NCI-H1048 (cell line): Measurements from ENCODE around the gene POLE2.
"Not testable (repeated sequence)": the region's sequence is repeated elsewhere in the genome, so short reads cannot be mapped to it uniquely, and the experiment has no call there.

ENCODE experiments used
- DNase-seq: peaks from one replicate; lab custom pipeline; 2025; lab: John Stamatoyannopoulos, UW

POLE2 gene

DNA sequence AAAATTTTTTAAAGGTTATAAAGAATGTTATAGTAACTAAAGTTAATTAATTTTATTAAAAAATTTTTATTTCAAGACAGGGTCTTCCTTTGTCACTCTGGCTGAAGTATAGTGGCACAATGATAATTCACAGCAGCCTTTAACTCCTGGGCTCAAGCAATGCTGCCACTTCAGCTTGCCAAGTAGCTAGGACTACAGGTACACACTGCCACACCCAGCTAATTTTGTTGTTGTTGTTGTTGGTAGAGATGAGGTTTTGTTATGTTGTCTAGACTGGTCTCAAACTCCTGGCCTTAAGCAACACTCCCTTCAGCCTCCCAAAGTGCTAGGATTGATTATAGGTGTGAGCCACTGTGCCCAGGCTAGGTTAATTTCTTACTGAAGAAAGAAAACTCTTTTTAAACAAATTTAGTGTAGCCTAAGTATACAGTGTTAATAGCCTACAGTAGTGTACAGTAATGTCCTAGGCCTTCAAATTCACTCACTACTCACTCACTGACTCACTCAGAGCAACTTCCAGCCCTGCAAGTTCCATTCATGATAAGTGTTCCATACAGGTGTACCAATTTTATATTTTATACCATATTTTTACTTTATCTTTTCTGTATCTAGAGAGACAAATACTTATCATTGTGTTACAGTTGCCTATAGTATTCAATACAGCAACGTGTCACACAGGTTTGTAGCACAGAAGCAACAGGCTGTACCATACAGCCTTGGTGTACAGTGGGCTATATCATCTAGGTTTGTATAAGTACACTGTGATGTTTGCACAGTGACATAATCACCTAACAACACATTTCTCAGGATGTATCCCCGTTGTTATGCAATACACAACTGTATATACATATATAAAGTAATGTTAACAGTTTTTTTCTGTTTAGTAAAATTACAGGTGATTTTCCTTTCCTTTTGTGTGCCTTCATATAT, 28.2 kb downstream of the POLE2 start:
- no peak for DNase-seq

DNA sequence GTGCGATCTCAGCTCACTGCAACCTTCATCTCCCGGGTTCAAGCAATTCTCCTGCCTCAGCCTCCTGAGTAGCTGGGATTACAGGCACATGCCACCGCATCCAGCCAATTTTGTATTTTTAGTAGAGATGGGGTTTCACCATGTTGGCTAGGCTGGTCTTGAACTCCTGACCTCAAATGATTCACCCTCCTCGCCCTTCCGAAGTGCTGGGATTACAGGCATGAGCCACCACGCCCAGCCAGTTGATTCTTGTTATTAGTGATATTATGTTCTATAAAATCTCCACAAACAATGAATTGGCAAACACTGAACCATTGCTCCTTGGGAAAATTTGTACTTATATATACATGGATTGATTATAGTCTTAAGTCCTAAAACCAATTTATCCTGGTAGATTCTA, 30.5 kb downstream of the POLE2 start:
- not testable (repeated sequence) for DNase-seq

DNA sequence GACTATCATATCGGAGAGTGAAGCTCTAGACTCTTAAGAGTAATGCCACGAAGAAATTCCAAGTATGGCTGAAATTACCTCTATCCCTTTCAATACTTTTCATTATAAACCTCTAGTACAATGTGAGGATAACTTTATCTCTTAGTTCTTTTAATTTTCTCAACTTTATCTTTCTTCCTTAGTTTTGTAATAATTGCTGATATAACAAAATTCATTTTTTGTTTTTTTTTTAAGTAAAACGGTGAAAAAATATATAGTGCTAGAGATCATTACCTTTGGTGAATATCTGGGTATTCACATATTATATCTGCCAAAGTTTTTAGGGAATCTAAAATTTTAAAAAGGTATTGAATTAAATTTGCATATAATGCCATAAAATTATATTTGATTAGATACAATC, 33.5 kb downstream of the POLE2 start:
- no peak for DNase-seq

GRCh38 chr14:49653508-49653907, 34.5 kb downstream of the POLE2 start:
- no peak for DNase-seq

GRCh38 chr14:49642163-49642562, 45.9 kb downstream of the POLE2 start:
- DNase-seq, result no peak

GRCh38 chr14:49641697-49642129, 46.3 kb downstream of the POLE2 start:
- no peak for DNase-seq

DNA sequence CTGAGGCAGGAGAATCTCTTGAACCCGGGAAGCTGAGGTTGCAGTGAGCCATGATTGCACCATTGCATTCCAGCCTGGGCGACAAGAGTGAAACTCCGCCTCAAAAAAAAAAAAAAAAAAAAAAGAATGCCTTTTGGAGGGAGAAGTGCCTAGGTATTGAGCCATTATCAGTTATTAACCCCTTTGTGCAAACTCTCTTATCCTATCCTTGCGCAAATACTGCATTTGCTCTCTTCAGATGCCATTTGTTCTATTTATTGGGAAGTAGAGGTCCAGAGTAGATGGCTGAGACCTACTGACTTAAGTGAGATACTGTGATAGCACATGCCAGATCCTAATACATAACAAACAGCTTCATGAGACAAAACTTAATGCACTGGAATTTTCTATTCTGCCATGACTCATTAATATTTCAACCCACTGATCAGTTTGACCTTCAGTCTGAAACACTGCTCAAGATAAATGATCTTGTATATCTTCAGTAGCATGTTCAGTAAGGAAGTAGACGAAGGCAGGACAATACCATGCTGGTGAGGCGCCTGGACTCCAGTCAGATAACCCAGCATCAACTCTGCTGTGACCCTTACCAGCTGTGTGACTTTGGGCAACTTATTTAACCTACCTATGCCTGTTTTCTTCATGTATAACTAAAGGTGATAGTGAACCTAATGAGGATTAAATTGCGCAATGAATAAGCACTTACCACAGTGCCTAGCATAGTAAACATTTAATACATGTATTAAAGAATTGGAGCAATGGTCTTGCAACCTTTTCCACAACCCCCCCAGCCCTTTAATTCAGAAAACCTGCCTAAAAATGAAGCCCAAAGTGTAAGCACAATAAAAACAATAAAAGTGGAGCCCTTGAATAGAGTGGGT, 47.2 kb downstream of the POLE2 start:
- no peak for DNase-seq

- no peak for DNase-seq
These were observed 50.4 kb downstream of the POLE2 start for GRCh38 chr14:49637534-49638078.

DNA sequence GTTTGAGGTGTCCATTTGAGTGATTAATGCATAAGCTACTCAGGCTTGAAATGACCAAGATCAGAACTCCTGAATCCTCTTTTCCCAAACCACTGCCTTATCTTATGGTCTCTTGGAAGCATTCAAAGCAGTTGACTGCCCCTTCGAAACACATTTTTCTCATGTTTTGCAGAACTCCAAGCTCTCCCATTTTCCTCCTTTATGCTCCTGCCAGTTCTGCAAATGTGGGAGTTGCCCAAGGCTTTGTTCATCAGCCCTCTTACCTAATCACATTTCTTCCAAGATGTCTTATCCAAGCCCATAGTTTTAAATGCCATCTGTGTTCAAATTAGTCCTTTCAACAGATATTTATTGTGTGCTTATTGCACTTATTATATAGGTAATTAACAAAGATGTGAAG, 51.1 kb downstream of the POLE2 start:
- no peak for DNase-seq

DNA sequence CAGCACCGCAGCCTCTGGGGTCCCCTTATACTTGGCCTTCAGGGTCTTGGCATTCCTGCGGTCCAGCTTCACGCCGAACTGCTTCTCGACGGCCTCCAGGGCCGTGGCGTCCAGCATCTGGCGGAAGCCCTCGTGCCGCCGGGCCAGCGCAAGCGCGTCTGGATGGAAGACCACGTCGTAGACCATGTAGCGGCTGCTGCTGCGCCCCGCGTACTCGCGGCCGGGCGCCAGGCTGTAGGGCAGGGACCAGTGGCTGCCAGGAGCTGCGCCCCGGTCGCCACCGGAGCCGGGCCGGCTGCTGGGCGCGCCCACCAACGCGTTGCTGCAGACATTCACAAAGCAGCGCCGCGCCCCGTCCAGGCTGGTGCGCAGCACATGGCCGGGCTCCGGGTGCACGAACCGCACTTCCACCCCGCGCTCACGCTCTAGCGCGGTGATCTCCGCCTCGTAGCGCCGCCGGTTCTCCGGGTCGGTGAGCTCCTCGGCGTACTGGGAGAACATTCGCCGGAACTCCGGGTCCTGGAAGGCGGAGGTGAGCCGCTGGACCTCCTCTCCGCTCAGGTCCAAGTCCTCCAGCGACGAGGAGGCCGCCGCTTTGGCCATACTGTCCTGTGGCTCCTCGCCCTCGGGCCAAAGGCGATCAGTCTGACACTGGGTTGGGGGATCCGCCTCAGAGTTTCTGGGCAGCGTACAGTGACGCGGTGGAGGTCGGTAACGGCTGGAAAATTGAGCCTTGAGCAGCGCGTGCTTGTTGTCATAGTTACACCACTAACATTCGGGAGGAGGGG, 53.3 kb downstream of the POLE2 start, which contains the start of gene DNAAF2:
TSS of gene DNAAF2 (minus strand) at position 698 of the 788 bp plus-strand sequence. CDS start at position 603, 95 bp downstream.
- DNase-seq, result peak; percentile 32

DNA sequence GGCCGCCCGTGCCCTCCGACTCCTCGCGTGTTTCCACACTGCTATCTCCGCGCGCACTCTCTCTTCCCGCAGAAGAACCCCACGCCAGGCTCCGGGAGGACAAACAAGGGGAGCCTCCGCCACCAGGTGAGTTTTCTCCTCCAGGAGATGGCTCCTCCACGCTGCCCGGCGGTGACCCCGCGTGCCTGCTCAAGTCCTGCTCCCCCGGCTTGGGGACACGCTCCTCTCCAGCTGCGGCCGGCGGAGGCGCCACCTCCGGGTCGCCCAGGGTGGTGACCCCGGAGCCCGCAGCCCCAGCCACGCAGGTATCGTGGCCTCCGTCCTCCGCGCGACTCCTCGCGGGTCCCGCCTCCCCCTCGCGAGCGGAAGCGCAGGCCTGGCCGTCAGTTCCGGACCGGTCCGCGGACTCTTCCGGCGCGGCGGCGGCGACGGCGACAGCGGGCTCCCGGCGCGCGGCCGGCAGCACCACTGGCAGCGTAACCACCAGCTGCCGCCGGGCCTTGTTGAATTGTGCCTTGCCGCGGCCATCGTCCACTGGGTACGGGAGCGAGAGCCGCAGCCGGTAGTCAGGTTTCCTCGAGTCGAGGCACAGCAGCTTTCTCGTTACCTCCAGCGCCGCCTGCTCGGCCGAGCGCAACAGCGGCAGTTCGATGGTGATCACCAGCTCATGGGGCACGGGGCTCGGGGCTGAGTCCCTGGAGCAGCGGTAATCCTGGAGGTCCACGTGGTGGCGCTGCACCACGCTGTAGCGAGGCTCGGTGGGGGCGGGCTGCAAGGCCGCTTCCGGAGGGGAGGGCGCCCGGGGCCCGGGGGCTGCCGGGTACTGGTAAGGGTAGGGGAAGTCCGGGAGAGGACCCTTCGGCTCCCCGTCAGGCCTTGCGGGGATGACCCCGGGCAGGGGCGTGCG, 54.1 kb downstream of the POLE2 start:
- peak; percentile 86 for DNase-seq

- DNase-seq, result no peak
These were observed 63.8 kb downstream of the POLE2 start for GRCh38 chr14:49623941-49624839.

DNA sequence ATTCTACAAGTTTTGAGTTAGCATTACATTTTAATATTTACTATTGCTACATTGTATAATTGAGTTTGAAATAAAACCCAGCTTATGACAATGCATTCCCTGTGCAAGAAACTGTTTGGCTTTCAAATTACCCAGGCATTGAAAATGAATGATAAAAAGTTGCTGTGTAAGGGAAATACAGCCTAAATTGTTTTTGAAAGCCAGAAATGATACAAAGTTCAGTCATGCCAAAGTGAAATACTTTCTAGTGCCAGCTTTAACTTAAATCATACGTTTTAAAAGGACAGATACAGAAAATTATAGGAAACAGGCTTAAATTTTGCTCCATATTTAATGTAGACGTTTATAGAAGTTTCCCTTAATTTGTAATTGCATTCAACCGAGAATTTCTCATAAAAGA, 64.6 kb downstream of the POLE2 start:
- DNase-seq, result no peak

GRCh38 chr14:49622022-49622607, 65.9 kb downstream of the POLE2 start:
- DNase-seq, result no peak

- peak; percentile 21 for DNase-seq
These were observed 66.7 kb downstream of the POLE2 start for GRCh38 chr14:49621114-49621881.

DNA sequence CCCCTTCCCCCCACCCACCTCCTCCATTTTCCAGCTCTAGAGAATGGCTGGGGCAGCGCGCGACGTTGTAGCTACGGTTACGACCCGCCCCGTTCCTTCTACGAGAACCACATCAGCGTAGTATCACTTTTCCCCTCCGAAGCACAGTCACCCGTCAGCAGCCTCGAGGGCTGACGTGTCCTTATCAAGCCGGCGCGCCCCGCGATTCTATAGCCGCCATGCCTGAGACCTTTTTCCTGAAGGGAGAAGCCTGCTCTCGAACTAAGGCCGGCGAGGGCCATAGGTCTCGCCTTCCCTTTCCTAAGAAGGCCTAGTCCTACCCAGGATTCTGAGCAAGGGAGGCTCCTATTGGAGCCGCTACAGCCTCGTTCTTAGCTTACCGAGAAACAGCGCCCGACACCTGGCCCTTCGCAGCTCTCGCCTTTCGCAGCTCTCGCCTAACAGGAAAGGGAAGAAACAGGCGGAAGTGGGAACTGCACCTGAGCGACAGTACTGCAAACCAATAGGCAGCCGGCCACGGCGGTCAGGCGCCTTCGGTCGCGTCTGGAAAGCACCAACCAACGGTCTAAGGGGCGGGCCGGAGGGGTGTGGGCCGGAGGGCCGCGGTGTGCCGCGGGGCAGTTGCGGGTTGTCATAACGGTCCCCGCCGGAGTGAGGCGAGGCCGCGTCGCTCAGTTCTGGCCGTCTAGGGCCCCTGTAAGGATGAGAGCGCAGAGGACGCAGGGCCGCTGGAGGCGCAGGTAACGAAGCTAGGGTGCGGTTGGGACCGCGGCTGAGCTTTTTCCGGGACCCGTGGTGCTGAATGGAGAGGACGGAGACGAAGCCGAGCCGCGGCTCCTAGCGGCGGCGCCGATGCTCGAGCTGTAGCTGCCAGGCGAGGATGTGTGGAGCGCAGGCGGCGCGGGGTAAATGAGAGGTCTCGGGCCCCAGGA, 67.6 kb downstream of the POLE2 start, which contains the start of the genes MGAT2 and RPL36AL:
TSS of gene MGAT2 (plus strand) at position 618 of the 932 bp plus-strand sequence. CDS start 470 bp downstream, outside the sequence.
TSS of gene RPL36AL (minus strand) at position 445 of the 932 bp plus-strand sequence. CDS start 1,522 bp downstream, outside the sequence.
- peak; percentile 94 for DNase-seq

GRCh38 chr14:49619730-49620129, 68.3 kb downstream of the POLE2 start:
- DNase-seq, result no peak
